G401 (cell line): ENCODE data around the gene DVL1. TPM values are rescaled to one million over a fixed set of nuclear protein-coding genes. Genes with fewer than 3 reads are reported as not detected.

ENCODE experiments used
- DNase-seq: peaks from one replicate; pipeline ENCODE4 v3.0.0-alpha.2; 2015; ENCODE audit warnings: low spot score
- in situ Hi-C: cut with HindIII; loops from 2 replicates; pipeline ENCODE4 v1.10.0; 2016; ENCODE audit warnings: low sequenced_read_pairs, mixed read lengths
- total RNA-seq: library from RNA; depleted of rRNA; stranded (reverse); fragments of >200 nt; shearing (Covaris generic); gene quantifications from 2 replicates; pipeline ENCODE4 v1.2.3, GENCODE V29; 2014

Gene DVL1
- total RNA-seq, 1 experiment from 2014 or later, result 70.2 TPM

- no peak for DNase-seq
- in situ Hi-C loops, result no loop called here
These were observed 41.8 kb downstream of the DVL1 start for GRCh38 chr1:1307261-1307922.

GRCh38 chr1:1306661-1307260 lies 42.5 kb downstream of the DVL1 start:
- in situ Hi-C loops, result no loop called here
- DNase-seq, result peak; percentile 34

- in situ Hi-C loops, result no loop called here
- peak; percentile 33 for DNase-seq
These were observed 43.1 kb downstream of the DVL1 start for GRCh38 chr1:1306070-1306660.

GRCh38 chr1:1305300-1306069 lies 43.7 kb downstream of the DVL1 start:
- DNase-seq, result peak; percentile 43
- in situ Hi-C loops, result no loop called here

- in situ Hi-C loops, result no loop called here
- DNase-seq, result peak; percentile 94
These were observed 44.6 kb downstream of the DVL1 start for GRCh38 chr1:1304331-1305299.

- peak; percentile 51 for DNase-seq
- in situ Hi-C loops, result no loop called here
These were observed 45.5 kb downstream of the DVL1 start for GRCh38 chr1:1303736-1304135.

GRCh38 chr1:1302951-1303509 lies 46.2 kb downstream of the DVL1 start:
- in situ Hi-C loops, result no loop called here
- peak; percentile 43 for DNase-seq

GRCh38 chr1:1302006-1302430 lies 47.2 kb downstream of the DVL1 start:
- DNase-seq, result no peak
- in situ Hi-C loops, result no loop called here

- in situ Hi-C loops, result no loop called here
- DNase-seq, result no peak
These were observed 48.9 kb downstream of the DVL1 start for GRCh38 chr1:1300352-1300739.

- in situ Hi-C loops, result no loop called here
- DNase-seq, result peak; percentile 33
These were observed 49.4 kb downstream of the DVL1 start for GRCh38 chr1:1299686-1300351.

- in situ Hi-C loops, result no loop called here
- DNase-seq, result peak; percentile 73
These were observed 50.1 kb downstream of the DVL1 start for GRCh38 chr1:1298861-1299685.

GRCh38 chr1:1297802-1298424 lies 51.3 kb downstream of the DVL1 start:
- DNase-seq, result no peak
- in situ Hi-C loops, result no loop called here

- in situ Hi-C loops, result no loop called here
- DNase-seq, result no peak
These were observed 52.9 kb downstream of the DVL1 start for GRCh38 chr1:1296070-1297061.

GRCh38 chr1:1295154-1295923 lies 53.9 kb downstream of the DVL1 start:
- no peak for DNase-seq
- in situ Hi-C loops, result no loop called here

- in situ Hi-C loops, result no loop called here
- no peak for DNase-seq
These were observed 54.8 kb downstream of the DVL1 start for GRCh38 chr1:1294250-1294890.
